Measurements from ENCODE around the gene GABRB2.

Gene GABRB2

GRCh38 chr5:161273410-161273809, 273.1 kb downstream of the GABRB2 start:
- TF ChIP-seq GABPA (IDR thresholded peaks at IDR 0.05; ENCODE audit: low read depth) (no peak), POLR2AphosphoS5 (IDR thresholded peaks at IDR 0.05; ENCODE audit: low read depth) (no peak), SPI1 (IDR thresholded peaks at IDR 0.05; ENCODE audit: borderline replicate concordance, low read depth) (no peak), CTCF (IDR thresholded peaks at IDR 0.05; ENCODE audit: insufficient read depth, low read length) (no peak), REST (IDR thresholded peaks at IDR 0.05; ENCODE audit: insufficient replicate concordance, low read depth) (no peak)
- no peak overlapping the region for H3K27ac ChIP-seq (replicated peaks)
- DNase-seq (ENCODE audit: low read depth in 1 of 2, low spot score in 1 of 2), result no peak
- H3K4me3 ChIP-seq (replicated peaks; ENCODE audit: insufficient read depth, low read length), result no peak overlapping the region
- H3K27me3 ChIP-seq (ENCODE audit: insufficient read depth, poor library complexity, severe bottlenecking), result no peaks in the 10 kb centered on the region

GRCh38 chr5:161271816-161272215, 274.7 kb downstream of the GABRB2 start:
- Histone ChIP-seq H3K4me3 (replicated peaks; ENCODE audit: insufficient read depth, low read length) (no peak overlapping the region), H3K27me3 (ENCODE audit: insufficient read depth, poor library complexity, severe bottlenecking) (no peaks in the 10 kb centered on the region), H3K27ac (replicated peaks) (no peak overlapping the region)
- TF ChIP-seq REST (IDR thresholded peaks at IDR 0.05; ENCODE audit: insufficient replicate concordance, low read depth), result no peak
- no peak for TF ChIP-seq SPI1 (IDR thresholded peaks at IDR 0.05; ENCODE audit: borderline replicate concordance, low read depth)
- no peak for TF ChIP-seq GABPA (IDR thresholded peaks at IDR 0.05; ENCODE audit: low read depth)
- TF ChIP-seq POLR2AphosphoS5 (IDR thresholded peaks at IDR 0.05; ENCODE audit: low read depth), result no peak
- TF ChIP-seq CTCF (IDR thresholded peaks at IDR 0.05; ENCODE audit: insufficient read depth, low read length), result no peak
- DNase-seq (ENCODE audit: low read depth in 1 of 2, low spot score in 1 of 2), result no peak

- TF ChIP-seq SPI1 (IDR thresholded peaks at IDR 0.05; ENCODE audit: borderline replicate concordance, low read depth), result no peak
- TF ChIP-seq CTCF (IDR thresholded peaks at IDR 0.05; ENCODE audit: insufficient read depth, low read length), result no peak
- TF ChIP-seq REST (IDR thresholded peaks at IDR 0.05; ENCODE audit: insufficient replicate concordance, low read depth), result no peak
- no peak for TF ChIP-seq GABPA (IDR thresholded peaks at IDR 0.05; ENCODE audit: low read depth)
- no peak for TF ChIP-seq POLR2AphosphoS5 (IDR thresholded peaks at IDR 0.05; ENCODE audit: low read depth)
- H3K4me3 ChIP-seq (replicated peaks; ENCODE audit: insufficient read depth, low read length), result no peak overlapping the region
Measured at GRCh38 chr5:161269125-161269524, 277.4 kb downstream of the GABRB2 start.

More at GRCh38 chr5:161269125-161269524, 277.4 kb downstream of the GABRB2 start:
- DNase-seq (ENCODE audit: low read depth in 1 of 2, low spot score in 1 of 2), result no peak
- Histone ChIP-seq H3K27ac (replicated peaks) (no peak overlapping the region), H3K27me3 (ENCODE audit: insufficient read depth, poor library complexity, severe bottlenecking) (no peaks in the 10 kb centered on the region)
